Fibroblast of lung (primary cell): ENCODE results near the gene VWA3B. TPM values are rescaled to one million over a fixed set of nuclear protein-coding genes. Genes with fewer than 3 reads are reported as not detected.

Experiments used
- DNase-seq, 2 donors: peaks; one replicate each; pipeline versions ENCODE4 v3.0.0 to v3.0.0-alpha.2; 2010; ENCODE audit warnings: low read depth in 2 of 2
- H2AFZ ChIP-seq: 2 replicates; pipeline ENCODE4 v1.5.1; 2012; ENCODE audit warnings: low read length, control low read depth, inconsistent platforms
- H3K27ac ChIP-seq: 2 replicates; pipeline ENCODE4 v1.5.1; 2011; ENCODE audit warnings: low read length, control low read depth; ENCODE audit not compliant: insufficient read depth
- H3K27me3 ChIP-seq: 2 replicates; pipeline ENCODE4 v1.5.1; 2011; ENCODE audit warnings: mild to moderate bottlenecking, low read length; ENCODE audit not compliant: control insufficient read depth, insufficient read depth
- H3K36me3 ChIP-seq: 2 replicates; pipeline ENCODE4 v1.5.1; 2011; ENCODE audit warnings: low read length; ENCODE audit not compliant: control insufficient read depth, insufficient read depth
- H3K4me1 ChIP-seq: 2 replicates; pipeline ENCODE4 v1.5.1; 2011; ENCODE audit warnings: low read length; ENCODE audit not compliant: control insufficient read depth, insufficient read depth; ENCODE audit errors: extremely low read depth
- H3K4me2 ChIP-seq: 2 replicates; pipeline ENCODE4 v1.5.1; 2011; ENCODE audit warnings: low read length, control low read depth; ENCODE audit not compliant: insufficient read depth; ENCODE audit errors: extremely low read depth
- H3K4me3 ChIP-seq, 4 experiments: fragments of 200-600 bp in 1 of 4; sonication (generic) in 1 of 4; replicated peaks in 1 of 4; 2 replicates each; pipeline ENCODE4 v1.5.1; 2011 to 2016; ENCODE audit warnings: low read length in 4 of 4, low read depth in 3 of 4, mild to moderate bottlenecking in 3 of 4, control low read depth in 2 of 4, inconsistent platforms in 1 of 4, mixed read lengths in 1 of 4; ENCODE audit not compliant: insufficient read depth in 1 of 4; ENCODE audit errors: control extremely low read depth in 1 of 4
- H3K79me2 ChIP-seq: 2 replicates; pipeline ENCODE4 v1.5.1; 2012; ENCODE audit warnings: mild to moderate bottlenecking, low read length, inconsistent platforms; ENCODE audit not compliant: control insufficient read depth, insufficient read depth
- H3K9ac ChIP-seq: 2 replicates; pipeline ENCODE4 v1.5.1; 2011; ENCODE audit warnings: mild to moderate bottlenecking, low read length, control low read depth; ENCODE audit not compliant: insufficient read depth
- H3K9me3 ChIP-seq: 2 replicates; pipeline ENCODE4 v1.5.1; 2012; ENCODE audit warnings: low read depth, low read length; ENCODE audit not compliant: control insufficient read depth, insufficient read depth
- H4K20me1 ChIP-seq: 2 replicates; pipeline ENCODE4 v1.5.1; 2011; ENCODE audit warnings: low read length; ENCODE audit not compliant: control insufficient read depth, insufficient read depth; ENCODE audit errors: extremely low read depth
- EZH2 ChIP-seq: IDR thresholded peaks from 2 replicates; pipeline ENCODE4 v1.5.1; 2012; ENCODE audit warnings: low read length, control low read depth, mild to moderate bottlenecking; ENCODE audit errors: missing control alignments
- polyA plus RNA-seq, 2 donors: library from polyadenylated mRNA; depleted of rRNA in 1 of 2; stranded (reverse) in 1 of 2; unstranded in 1 of 2; fragments of >200 nt; gene quantifications; 2 replicates each; pipeline ENCODE4 v1.2.1, GENCODE V29; 2011 to 2012; ENCODE audit warnings: missing spikeins in 1 of 2
- total RNA-seq: library from RNA; depleted of rRNA; stranded (reverse); fragments of >200 nt; gene quantifications from 2 replicates; pipeline ENCODE4 v1.2.1, GENCODE V29; 2014
- TF ChIP-seq, protein P1 (sequence below), 2 donors: IDR thresholded peaks in 1 of 2; conservative IDR thresholded peaks in 1 of 2; 1 replicate in 1 of 2; 2 replicates in 1 of 2; pipeline ENCODE4 v1.5.1; 2011 to 2012; ENCODE audit warnings: low read length in 2 of 2, control low read depth in 1 of 2, inconsistent platforms in 1 of 2, low read depth in 1 of 2, mild to moderate bottlenecking in 1 of 2

Gene VWA3B
- total and polyA plus RNA-seq, 2 donors (not counting 1 experiment from before 2014, with no cell fraction given) = 0.17 TPM; not detected in 1

DNA sequence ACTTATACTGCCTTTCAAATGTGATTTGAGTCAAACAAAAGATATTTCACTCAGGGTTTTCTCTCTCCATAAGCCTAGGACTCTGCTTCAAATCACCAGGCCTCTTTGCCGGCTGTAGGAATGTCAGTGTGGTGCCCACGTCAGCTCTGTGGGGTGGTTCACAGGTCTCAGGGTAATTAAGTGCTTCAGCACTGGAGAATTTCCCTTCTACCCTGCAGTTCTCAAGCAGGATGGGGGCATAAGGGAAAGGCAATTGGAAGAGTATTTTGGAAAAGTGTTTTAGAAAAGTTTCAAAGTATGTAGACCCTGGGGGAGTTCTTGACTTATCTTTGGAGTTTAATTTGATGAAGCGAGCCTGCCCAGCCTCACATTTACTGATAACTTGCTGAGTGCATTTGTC, 268.9 kb downstream of the VWA3B start:
- no peak overlapping the region for H3K4me3 ChIP-seq
- TF ChIP-seq, protein P1, sequence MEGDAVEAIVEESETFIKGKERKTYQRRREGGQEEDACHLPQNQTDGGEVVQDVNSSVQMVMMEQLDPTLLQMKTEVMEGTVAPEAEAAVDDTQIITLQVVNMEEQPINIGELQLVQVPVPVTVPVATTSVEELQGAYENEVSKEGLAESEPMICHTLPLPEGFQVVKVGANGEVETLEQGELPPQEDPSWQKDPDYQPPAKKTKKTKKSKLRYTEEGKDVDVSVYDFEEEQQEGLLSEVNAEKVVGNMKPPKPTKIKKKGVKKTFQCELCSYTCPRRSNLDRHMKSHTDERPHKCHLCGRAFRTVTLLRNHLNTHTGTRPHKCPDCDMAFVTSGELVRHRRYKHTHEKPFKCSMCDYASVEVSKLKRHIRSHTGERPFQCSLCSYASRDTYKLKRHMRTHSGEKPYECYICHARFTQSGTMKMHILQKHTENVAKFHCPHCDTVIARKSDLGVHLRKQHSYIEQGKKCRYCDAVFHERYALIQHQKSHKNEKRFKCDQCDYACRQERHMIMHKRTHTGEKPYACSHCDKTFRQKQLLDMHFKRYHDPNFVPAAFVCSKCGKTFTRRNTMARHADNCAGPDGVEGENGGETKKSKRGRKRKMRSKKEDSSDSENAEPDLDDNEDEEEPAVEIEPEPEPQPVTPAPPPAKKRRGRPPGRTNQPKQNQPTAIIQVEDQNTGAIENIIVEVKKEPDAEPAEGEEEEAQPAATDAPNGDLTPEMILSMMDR (conservative IDR thresholded peaks at IDR 0.05 in 1 of 2, IDR thresholded peaks at IDR 0.05 in 1 of 2; ENCODE audit: low read depth in 1 of 2, low read length in 2 of 2) = no peak
- TF ChIP-seq EZH2 = no peak
- H3K27me3 ChIP-seq = peaks cover 2% of the 10 kb centered on the region
- no peak overlapping the region for H3K4me2 ChIP-seq
- no peak for DNase-seq
- no peaks in the 10 kb centered on the region for H3K9me3 ChIP-seq
- H3K36me3 ChIP-seq = no peaks in the 10 kb centered on the region
- H3K27ac ChIP-seq = no peak overlapping the region
- no peaks in the 10 kb centered on the region for H3K4me1 ChIP-seq
- no peak overlapping the region for H2AFZ ChIP-seq
- no peak overlapping the region for H3K9ac ChIP-seq
- no peaks in the 10 kb centered on the region for H3K79me2 ChIP-seq
- no peaks in the 10 kb centered on the region for H4K20me1 ChIP-seq

DNA sequence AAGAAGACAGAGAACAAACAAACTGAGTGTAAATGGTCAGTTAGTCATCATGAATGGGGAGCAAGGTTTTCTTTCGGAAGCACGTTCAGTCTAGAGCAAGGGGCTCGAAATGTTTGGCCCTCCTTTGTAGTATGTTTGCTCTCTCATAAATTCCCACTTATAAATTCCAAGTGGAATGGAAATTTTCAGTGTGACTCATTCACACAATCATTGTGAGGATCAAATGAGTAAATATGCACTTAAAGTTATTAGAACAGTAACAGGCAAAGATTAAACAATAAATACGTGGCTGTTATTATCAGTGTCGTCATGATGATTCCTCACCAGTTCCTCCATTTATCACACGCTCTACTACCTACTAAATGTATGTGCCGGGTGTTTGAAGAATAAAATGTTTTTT, 269.8 kb downstream of the VWA3B start:
- Histone ChIP-seq H3K9me3 (no peaks in the 10 kb centered on the region), H3K4me2 (no peak overlapping the region), H4K20me1 (no peaks in the 10 kb centered on the region), H3K79me2 (no peaks in the 10 kb centered on the region), H3K4me3 (no peak overlapping the region), H2AFZ (no peak overlapping the region), H3K27ac (no peak overlapping the region), H3K27me3 (no peaks in the 10 kb centered on the region), H3K36me3 (no peaks in the 10 kb centered on the region), H3K4me1 (no peaks in the 10 kb centered on the region), H3K9ac (no peak overlapping the region)
- no peak for TF ChIP-seq EZH2
- TF ChIP-seq, protein P1 (conservative IDR thresholded peaks at IDR 0.05 in 1 of 2, IDR thresholded peaks at IDR 0.05 in 1 of 2; ENCODE audit: low read depth in 1 of 2, low read length in 2 of 2) = no peak
- no peak for DNase-seq

DNA sequence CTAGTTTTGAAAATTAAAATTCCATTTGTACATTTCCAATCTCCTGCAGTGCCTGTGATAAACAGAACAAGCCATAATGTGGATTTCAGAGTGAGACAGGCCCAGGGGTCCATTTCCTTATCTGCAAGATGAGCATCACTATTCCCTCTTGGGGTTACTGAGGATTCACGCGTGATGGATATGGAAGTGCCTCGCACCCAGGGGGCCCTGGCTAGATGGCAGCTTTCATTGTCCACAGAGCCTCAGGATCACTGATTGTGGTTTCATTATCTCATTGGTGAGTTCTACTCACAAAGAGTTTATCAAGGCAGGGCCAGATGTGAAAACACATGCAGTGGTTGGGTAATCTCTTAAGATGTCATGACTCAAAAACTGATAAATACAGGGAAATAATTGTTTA, 270.9 kb downstream of the VWA3B start:
- Histone ChIP-seq H3K36me3 (no peaks in the 10 kb centered on the region), H3K9me3 (no peaks in the 10 kb centered on the region), H3K4me3 (no peak overlapping the region), H3K27ac (no peak overlapping the region), H2AFZ (no peak overlapping the region), H3K79me2 (no peaks in the 10 kb centered on the region), H3K4me2 (no peak overlapping the region), H3K9ac (no peak overlapping the region), H4K20me1 (no peaks in the 10 kb centered on the region), H3K4me1 (no peaks in the 10 kb centered on the region), H3K27me3 (no peaks in the 10 kb centered on the region)
- TF ChIP-seq, protein P1 (conservative IDR thresholded peaks at IDR 0.05 in 1 of 2, IDR thresholded peaks at IDR 0.05 in 1 of 2; ENCODE audit: low read depth in 1 of 2, low read length in 2 of 2) = no peak
- no peak for TF ChIP-seq EZH2
- DNase-seq = no peak
